Panc1 (cell line): ENCODE results near the gene UST.

Experiments
- POLR2AphosphoS5 ChIP-seq: IDR thresholded peaks from 2 replicates; pipeline ENCODE4 v1.6.1; 2012; ENCODE audit warnings: mild to moderate bottlenecking, low read depth, low read length, moderate library complexity
- SIN3A ChIP-seq: IDR thresholded peaks from 2 replicates; pipeline ENCODE4 v1.6.1; 2012; ENCODE audit warnings: low read depth, mild to moderate bottlenecking, low read length, moderate library complexity, borderline replicate concordance; ENCODE audit not compliant: insufficient read depth
- TF ChIP-seq, protein P1 (sequence below): fragments of 450-650 bp; IDR thresholded peaks from 2 replicates; pipeline ENCODE4 v1.5.1; 2017; ENCODE audit warnings: mild to moderate bottlenecking

DNA sequence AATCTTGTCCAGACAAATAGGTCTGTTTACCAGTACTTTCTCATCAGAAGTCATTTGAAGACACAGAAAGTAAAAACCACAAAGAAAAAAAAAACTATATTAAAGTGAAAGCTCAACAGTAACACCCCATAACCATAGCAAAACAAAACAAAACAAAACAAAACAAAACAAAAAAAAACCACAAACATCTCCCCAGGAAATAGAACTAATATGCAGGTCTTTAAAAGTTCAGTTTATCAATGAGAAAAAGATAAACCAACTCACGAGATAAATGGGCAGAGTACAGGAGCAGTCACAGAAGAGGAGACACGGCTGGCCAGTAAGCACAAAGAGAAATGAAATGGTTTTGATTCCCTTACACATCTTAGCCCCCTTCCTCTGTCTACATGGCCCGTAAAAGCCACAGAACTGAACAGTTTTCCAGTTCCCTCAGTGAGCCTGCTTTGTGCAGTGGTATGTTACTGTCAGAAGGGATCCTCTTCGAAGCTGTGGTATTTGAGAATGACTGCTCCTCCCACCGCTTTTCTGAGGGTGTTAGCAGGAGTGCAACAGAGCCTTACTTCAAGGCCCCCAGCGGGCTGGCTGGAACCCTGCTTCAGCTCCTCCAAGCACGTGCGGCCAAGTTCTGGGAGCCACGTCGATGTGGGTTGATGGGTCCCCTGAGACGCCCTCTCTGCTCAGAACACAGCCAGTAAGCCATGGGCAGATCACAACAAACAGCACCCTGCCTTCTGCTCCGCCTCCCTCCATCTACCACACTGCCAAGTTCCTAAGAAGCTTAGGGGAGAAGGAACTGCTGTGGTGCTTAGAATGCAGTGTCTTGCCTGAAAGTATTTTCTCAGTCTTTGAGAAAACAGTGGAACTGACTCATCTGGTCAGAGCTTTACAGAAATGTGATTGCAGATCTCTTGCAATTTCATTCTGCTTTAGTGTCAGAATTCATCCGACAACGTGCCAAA lies 14.0 kb downstream of the UST start:
- TF ChIP-seq, protein P1, sequence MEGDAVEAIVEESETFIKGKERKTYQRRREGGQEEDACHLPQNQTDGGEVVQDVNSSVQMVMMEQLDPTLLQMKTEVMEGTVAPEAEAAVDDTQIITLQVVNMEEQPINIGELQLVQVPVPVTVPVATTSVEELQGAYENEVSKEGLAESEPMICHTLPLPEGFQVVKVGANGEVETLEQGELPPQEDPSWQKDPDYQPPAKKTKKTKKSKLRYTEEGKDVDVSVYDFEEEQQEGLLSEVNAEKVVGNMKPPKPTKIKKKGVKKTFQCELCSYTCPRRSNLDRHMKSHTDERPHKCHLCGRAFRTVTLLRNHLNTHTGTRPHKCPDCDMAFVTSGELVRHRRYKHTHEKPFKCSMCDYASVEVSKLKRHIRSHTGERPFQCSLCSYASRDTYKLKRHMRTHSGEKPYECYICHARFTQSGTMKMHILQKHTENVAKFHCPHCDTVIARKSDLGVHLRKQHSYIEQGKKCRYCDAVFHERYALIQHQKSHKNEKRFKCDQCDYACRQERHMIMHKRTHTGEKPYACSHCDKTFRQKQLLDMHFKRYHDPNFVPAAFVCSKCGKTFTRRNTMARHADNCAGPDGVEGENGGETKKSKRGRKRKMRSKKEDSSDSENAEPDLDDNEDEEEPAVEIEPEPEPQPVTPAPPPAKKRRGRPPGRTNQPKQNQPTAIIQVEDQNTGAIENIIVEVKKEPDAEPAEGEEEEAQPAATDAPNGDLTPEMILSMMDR: no peak
- TF ChIP-seq POLR2AphosphoS5 (no peak), SIN3A (no peak)
